ENCODE results near the gene DICER1. TPM values are rescaled to one million over a fixed set of nuclear protein-coding genes. Genes with fewer than 3 reads are reported as not detected.

Gene DICER1
- total RNA-seq, 4 donors from 2014 or later: 43.9 to 72.2 (median 58.4) TPM

DNA sequence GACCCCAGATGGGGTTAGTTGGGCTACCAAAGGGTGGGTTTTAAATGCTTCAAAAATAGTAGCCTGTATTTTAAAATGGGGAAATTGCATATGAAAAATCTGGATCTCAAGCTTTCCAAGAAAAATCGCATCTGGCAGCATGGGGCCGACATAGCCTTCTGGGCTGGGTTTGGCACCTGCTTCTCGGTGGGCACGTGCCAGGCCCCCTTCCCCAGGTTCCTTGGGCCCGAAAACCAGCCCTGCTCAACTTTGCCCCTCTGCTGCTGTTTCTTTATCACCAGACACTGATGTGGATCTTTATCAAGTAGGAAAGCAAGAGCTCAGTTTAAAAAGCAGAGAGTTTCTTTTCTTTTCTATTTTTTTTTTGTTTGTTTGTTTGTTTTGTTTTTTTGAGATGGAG is 95.1 kb downstream of the DICER1 start:
- 86% methylated on average over 5 of the region's 5 CpGs for WGBS
- intact Hi-C loops (cut with DNase I): no loop called here
- no peaks in the 10 kb centered on the region for H3K27me3 ChIP-seq
- no peaks in the 10 kb centered on the region for H3K9me3 ChIP-seq
- TF ChIP-seq EP300 (IDR thresholded peaks at IDR 0.05) (no peak), POLR2A (IDR thresholded peaks at IDR 0.05; ENCODE audit: low read depth) (no peak), POLR2AphosphoS5 (IDR thresholded peaks at IDR 0.05) (no peak)
- TF ChIP-seq, protein P1, sequence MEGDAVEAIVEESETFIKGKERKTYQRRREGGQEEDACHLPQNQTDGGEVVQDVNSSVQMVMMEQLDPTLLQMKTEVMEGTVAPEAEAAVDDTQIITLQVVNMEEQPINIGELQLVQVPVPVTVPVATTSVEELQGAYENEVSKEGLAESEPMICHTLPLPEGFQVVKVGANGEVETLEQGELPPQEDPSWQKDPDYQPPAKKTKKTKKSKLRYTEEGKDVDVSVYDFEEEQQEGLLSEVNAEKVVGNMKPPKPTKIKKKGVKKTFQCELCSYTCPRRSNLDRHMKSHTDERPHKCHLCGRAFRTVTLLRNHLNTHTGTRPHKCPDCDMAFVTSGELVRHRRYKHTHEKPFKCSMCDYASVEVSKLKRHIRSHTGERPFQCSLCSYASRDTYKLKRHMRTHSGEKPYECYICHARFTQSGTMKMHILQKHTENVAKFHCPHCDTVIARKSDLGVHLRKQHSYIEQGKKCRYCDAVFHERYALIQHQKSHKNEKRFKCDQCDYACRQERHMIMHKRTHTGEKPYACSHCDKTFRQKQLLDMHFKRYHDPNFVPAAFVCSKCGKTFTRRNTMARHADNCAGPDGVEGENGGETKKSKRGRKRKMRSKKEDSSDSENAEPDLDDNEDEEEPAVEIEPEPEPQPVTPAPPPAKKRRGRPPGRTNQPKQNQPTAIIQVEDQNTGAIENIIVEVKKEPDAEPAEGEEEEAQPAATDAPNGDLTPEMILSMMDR (IDR thresholded peaks at IDR 0.05): no peak
- no peak for DNase-seq (ENCODE audit: extremely low spot score)
- H3K4me1 ChIP-seq: no peaks in the 10 kb centered on the region
- H3K27ac ChIP-seq (replicated peaks in 1 of 4): no peak overlapping the region
- H3K4me3 ChIP-seq: no peak overlapping the region
- no peaks in the 10 kb centered on the region for H3K36me3 ChIP-seq

DNA sequence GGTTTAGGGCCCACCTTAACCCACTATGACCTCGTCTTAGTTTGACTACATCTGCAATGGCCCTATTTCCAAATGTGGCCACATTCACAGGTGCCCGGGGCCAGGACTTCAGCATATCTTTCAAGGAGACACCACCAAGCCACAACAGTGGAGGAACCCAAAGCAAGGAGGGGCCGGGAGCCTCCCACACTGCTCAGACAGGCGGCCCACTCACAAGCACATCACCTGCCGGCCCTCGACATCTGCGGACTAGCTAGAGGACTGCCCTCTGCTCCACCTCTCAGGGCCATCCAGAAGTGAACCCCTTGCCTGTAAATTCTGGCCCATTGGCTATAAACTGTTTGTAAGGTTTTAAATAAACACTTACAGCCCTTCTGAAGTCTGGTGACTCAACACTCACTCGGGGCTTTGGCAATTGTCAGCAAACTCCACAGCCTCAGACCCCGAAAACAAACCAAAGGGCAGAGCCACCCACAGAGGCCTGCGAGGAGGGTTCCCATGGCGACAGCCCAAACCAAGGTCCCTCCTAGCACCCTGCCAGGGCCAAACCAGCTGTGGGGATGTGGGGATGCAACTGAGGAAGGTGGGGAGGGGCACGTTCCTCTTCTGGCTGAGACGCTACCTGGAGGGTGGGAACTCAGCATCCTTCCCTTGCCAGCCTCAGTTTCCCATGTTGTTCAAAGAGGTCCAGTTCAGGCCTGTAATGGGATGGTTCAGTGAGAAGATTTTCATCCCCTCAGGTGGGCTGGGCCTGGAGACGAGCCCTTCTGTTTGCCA is 95.8 kb downstream of the DICER1 start:
- H3K4me1 ChIP-seq: no peaks in the 10 kb centered on the region
- WGBS: 72% methylated on average over 9 of the region's 14 CpGs
- no peak overlapping the region for H3K27ac ChIP-seq (replicated peaks in 1 of 4)
- H3K9me3 ChIP-seq: no peaks in the 10 kb centered on the region
- no peak for TF ChIP-seq EP300 (IDR thresholded peaks at IDR 0.05)
- TF ChIP-seq, protein P1 (IDR thresholded peaks at IDR 0.05): no peak
- no peak for TF ChIP-seq POLR2A (IDR thresholded peaks at IDR 0.05; ENCODE audit: low read depth)
- H3K27me3 ChIP-seq: no peaks in the 10 kb centered on the region
- intact Hi-C loops (cut with DNase I): no loop called here
- no peak for DNase-seq (ENCODE audit: extremely low spot score)
- no peaks in the 10 kb centered on the region for H3K36me3 ChIP-seq
- no peak overlapping the region for H3K4me3 ChIP-seq

DNA sequence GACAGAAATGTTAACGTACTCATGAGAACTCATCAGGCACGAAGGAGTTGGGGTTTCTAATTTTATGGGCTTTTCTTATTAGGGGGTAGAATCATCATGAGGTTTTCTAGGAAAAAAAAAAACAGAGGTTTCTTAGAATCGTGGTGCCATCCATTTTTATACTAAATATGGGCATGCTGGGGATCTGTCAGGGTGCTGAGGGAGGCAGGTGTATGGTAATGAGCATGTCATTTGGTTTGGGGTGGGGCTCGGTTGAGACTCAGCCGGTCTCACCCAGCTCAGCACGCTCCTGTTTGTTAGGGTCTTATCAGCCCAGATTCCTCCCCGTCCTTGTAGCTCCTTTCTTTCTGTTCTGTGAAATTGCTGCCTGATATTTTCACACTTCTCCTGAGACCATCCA is 98.2 kb downstream of the DICER1 start:
- no peaks in the 10 kb centered on the region for H3K27me3 ChIP-seq
- TF ChIP-seq, protein P1 (IDR thresholded peaks at IDR 0.05): no peak
- TF ChIP-seq POLR2AphosphoS5 (IDR thresholded peaks at IDR 0.05) (no peak), EP300 (IDR thresholded peaks at IDR 0.05) (no peak), POLR2A (IDR thresholded peaks at IDR 0.05; ENCODE audit: low read depth) (no peak)
- H3K36me3 ChIP-seq: no peaks in the 10 kb centered on the region
- no peak for DNase-seq (ENCODE audit: extremely low spot score)
- H3K9me3 ChIP-seq: no peaks in the 10 kb centered on the region
- no peak overlapping the region for H3K4me3 ChIP-seq
- H3K4me1 ChIP-seq: no peaks in the 10 kb centered on the region
- intact Hi-C loops (cut with DNase I): no loop called here
- WGBS: 78% methylated on average over 7 of the region's 7 CpGs
- H3K27ac ChIP-seq (replicated peaks in 1 of 4): no peak overlapping the region

DNA sequence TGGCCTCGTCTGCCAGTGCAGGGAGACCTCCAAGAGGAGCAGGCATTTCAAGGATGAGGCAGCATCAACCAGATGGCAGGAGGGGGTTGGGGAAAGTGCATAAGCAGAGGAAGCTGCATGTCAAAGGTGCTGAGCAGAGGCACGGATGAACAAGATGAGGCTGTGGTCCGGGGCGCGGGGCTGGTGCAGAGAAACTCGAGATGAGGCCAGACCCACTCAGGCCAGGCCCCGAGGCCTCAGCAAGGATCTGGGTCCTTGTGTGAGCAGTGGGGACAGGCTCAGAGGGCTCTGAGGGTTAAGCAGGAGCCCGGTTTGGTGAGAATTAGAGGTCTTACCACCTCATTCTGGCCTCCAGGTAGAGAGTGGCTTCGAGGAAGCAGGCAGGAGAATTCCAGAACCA is 98.8 kb downstream of the DICER1 start:
- intact Hi-C loops (cut with DNase I): no loop called here
- TF ChIP-seq EP300 (IDR thresholded peaks at IDR 0.05) (no peak), POLR2AphosphoS5 (IDR thresholded peaks at IDR 0.05) (no peak), POLR2A (IDR thresholded peaks at IDR 0.05; ENCODE audit: low read depth) (no peak)
- TF ChIP-seq, protein P1 (IDR thresholded peaks at IDR 0.05): no peak
- H3K9me3 ChIP-seq: no peaks in the 10 kb centered on the region
- 86% methylated on average over 9 of the region's 9 CpGs for WGBS
- H3K36me3 ChIP-seq: no peaks in the 10 kb centered on the region
- no peak overlapping the region for H3K27ac ChIP-seq (replicated peaks in 1 of 4)
- H3K4me1 ChIP-seq: no peaks in the 10 kb centered on the region
- no peaks in the 10 kb centered on the region for H3K27me3 ChIP-seq
- H3K4me3 ChIP-seq: no peak overlapping the region
- DNase-seq (ENCODE audit: extremely low spot score): no peak

DNA sequence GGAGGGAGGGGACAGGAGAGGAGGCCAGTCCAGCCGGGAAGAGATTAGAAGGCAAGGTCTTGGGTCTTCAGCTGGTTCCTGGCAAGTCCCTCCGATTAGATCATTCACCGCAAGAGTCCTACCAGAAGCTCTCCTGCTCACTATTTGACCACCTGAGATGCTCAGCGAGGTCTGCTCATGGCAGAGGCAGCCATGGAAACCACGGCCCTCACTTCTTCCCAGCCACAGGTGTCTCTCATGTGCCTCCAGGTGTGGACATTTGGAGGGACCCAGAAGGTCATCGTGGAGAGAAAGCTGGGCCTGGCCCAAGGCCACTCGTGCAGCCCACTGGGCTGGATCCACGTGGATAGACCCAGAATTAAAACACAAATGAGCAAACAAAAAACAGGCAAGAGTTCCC is 99.5 kb downstream of the DICER1 start:
- TF ChIP-seq POLR2AphosphoS5 (IDR thresholded peaks at IDR 0.05) (no peak), POLR2A (IDR thresholded peaks at IDR 0.05; ENCODE audit: low read depth) (no peak), EP300 (IDR thresholded peaks at IDR 0.05) (no peak)
- TF ChIP-seq, protein P1 (IDR thresholded peaks at IDR 0.05): no peak
- H3K4me3 ChIP-seq: no peak overlapping the region
- H3K9me3 ChIP-seq: no peaks in the 10 kb centered on the region
- WGBS: 73% methylated on average over 8 of the region's 8 CpGs
- H3K36me3 ChIP-seq: no peaks in the 10 kb centered on the region
- intact Hi-C loops (cut with DNase I): no loop called here
- H3K27me3 ChIP-seq: no peaks in the 10 kb centered on the region
- no peaks in the 10 kb centered on the region for H3K4me1 ChIP-seq
- DNase-seq (ENCODE audit: extremely low spot score): no peak
- H3K27ac ChIP-seq (replicated peaks in 1 of 4): no peak overlapping the region

Data from esophagus muscularis mucosa (tissue), 4 donors.